Measurements from ENCODE around the gene TAOK1.

TAOK1 gene

GRCh38 chr17:29407856-29408255 is 17.7 kb downstream of the TAOK1 start:
- peaks cover 0 to 30% (median 2%) of the 10 kb centered on the region in 4 donors for H3K4me1 ChIP-seq
- no peaks in the 10 kb centered on the region for H3K36me3 ChIP-seq
- TF ChIP-seq CTCF (IDR thresholded peaks at IDR 0.05) = no peak
- no peaks in the 10 kb centered on the region for H3K27me3 ChIP-seq
- no peak for DNase-seq
- no peaks in the 10 kb centered on the region for H3K9me3 ChIP-seq
- intact Hi-C loops (cut with DNase I; ENCODE audit: low total_unique reads) = no loop called here
- no peak overlapping the region for H3K4me3 ChIP-seq
- no peak overlapping the region for H3K27ac ChIP-seq

GRCh38 chr17:29409963-29410362 is 19.8 kb downstream of the TAOK1 start:
- no peaks in the 10 kb centered on the region for H3K36me3 ChIP-seq
- no peak for DNase-seq
- no peak for TF ChIP-seq CTCF (IDR thresholded peaks at IDR 0.05)
- H3K27ac ChIP-seq = no peak overlapping the region
- H3K27me3 ChIP-seq = no peaks in the 10 kb centered on the region
- H3K4me1 ChIP-seq = peaks cover 0 to 30% (median 7%) of the 10 kb centered on the region in 4 donors
- H3K9me3 ChIP-seq = no peaks in the 10 kb centered on the region
- intact Hi-C loops (cut with DNase I; ENCODE audit: low total_unique reads) = no loop called here
- no peak overlapping the region for H3K4me3 ChIP-seq

GRCh38 chr17:29412780-29413565 is 22.8 kb downstream of the TAOK1 start:
- TF ChIP-seq CTCF (IDR thresholded peaks at IDR 0.05) = no peak
- Histone ChIP-seq H3K27me3 (no peaks in the 10 kb centered on the region), H3K4me3 (no peak overlapping the region), H3K27ac (no peak overlapping the region), H3K36me3 (no peaks in the 10 kb centered on the region), H3K9me3 (no peaks in the 10 kb centered on the region), H3K4me1 (peaks cover 0 to 30% (median 7%) of the 10 kb centered on the region in 4 donors)
- DNase-seq = no peak
- intact Hi-C loops (cut with DNase I; ENCODE audit: low total_unique reads) = no loop called here

- Histone ChIP-seq H3K27ac (no peak overlapping the region), H3K9me3 (no peaks in the 10 kb centered on the region), H3K36me3 (peaks cover 0 to 16% (median 8%) of the 10 kb centered on the region in 3 donors), H3K27me3 (no peaks in the 10 kb centered on the region), H3K4me3 (no peak overlapping the region), H3K4me1 (no peaks in the 10 kb centered on the region)
- intact Hi-C loops (cut with DNase I; ENCODE audit: low total_unique reads) = no loop called here
- TF ChIP-seq CTCF (IDR thresholded peaks at IDR 0.05) = no peak
- DNase-seq = no peak
Observed at GRCh38 chr17:29420128-29420527, 30.0 kb downstream of the TAOK1 start.

- Histone ChIP-seq H3K27ac (no peak overlapping the region), H3K4me3 (no peak overlapping the region), H3K27me3 (no peaks in the 10 kb centered on the region), H3K4me1 (peaks cover 0 to 18% (median 1%) of the 10 kb centered on the region in 4 donors), H3K36me3 (no peaks in the 10 kb centered on the region), H3K9me3 (no peaks in the 10 kb centered on the region)
- DNase-seq = no peak
- TF ChIP-seq CTCF (IDR thresholded peaks at IDR 0.05) = no peak
- intact Hi-C loops (cut with DNase I; ENCODE audit: low total_unique reads) = no loop called here
Observed at GRCh38 chr17:29430275-29430674, 40.1 kb downstream of the TAOK1 start.

All from tibial artery (tissue), 4 donors.